NOMO-1 treated with dmso at 0.1 percent for 144 hours (cell line): ENCODE data around the gene POC1A.

Source experiments
- DNase-seq: peaks from one replicate; lab custom pipeline; 2025; ENCODE audit not compliant: unreplicated experiment; lab: John Stamatoyannopoulos, UW

The POC1A gene

DNA sequence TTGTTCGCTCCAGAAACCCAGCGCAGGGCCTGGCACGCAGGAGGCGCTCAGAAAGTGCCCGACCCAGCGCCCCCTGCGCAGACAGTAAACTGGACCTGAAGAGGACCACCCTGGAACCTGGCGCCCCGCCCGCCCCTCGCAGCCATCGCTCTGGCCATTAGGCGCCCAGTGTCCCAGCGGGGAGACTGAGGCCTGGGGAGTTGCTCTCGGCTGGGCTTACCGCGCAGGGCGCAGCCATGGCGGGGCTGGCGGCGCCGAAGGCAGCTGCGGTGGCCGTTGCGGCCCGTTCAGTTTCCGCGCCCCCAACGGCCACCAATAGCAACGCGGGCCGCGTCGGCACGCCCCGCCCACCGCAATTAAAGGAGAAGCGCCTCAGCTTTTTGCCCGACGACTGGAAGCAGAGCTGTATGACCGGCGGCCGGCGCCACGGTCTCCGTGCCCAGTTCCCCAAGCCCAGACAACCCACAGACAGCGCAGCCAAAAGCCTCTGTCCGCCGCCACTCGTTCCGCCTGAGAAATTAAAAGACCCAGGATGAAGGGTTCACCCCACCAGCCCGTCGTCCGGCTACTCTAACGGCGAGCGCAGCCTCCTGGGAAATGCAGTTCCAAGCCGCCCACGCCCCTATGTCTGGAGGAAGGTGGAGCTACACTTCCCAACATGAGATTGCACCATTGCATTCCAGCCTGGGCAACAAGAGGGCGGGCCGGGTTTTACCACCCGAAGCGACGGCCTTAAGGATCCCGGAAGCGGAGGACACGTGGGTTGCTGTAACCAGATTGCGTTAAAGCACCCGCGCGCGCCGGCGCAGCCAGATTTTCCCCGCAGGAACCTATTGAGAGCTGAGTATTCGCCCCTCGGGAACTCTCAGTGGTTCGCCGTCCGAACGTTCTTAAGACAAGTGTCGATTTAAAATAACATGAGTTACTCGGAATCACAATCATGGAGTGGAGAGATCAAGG lies at the start of gene POC1A:
POC1A (minus strand) TSS at position 289 of the 960 bp plus-strand sequence; CDS start at position 238, 51 bp downstream.
- DNase-seq, result peak; percentile 95

DNA sequence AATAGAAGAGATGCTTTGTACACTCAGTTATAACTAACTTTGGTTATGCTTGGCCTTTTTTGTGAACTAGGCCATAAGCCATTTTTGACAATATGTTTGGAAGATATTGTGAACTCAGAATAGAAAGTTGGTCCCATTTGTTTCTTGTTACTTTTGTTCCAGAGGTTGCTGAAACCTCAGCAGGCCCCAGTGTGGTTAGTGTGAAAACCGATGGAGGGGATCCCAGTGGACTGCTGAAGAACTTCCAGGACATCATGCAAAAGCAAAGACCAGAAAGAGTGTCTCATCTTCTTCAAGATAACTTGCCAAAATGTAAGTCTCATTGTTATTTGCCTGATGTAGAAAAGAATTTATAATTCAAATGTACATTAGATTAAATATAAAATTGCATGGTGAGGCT lies 49.5 kb upstream of the POC1A start:
- no peak for DNase-seq

- DNase-seq, result peak; percentile 87
Observed at GRCh38 chr3:52202384-52203077, 48.3 kb upstream of the POC1A start.

- peak; percentile 26 for DNase-seq
Observed at GRCh38 chr3:52200981-52201679, 46.9 kb upstream of the POC1A start.

GRCh38 chr3:52198643-52199608 lies 44.7 kb upstream of the POC1A start:
- no peak for DNase-seq

GRCh38 chr3:52197842-52198625 lies 43.8 kb upstream of the POC1A start, which contains the start of gene ALAS1:
ALAS1 (plus strand) TSS chr3:52198160; CDS start chr3:52199242, 1,082 bp downstream.
- peak; percentile 86 for DNase-seq

DNA sequence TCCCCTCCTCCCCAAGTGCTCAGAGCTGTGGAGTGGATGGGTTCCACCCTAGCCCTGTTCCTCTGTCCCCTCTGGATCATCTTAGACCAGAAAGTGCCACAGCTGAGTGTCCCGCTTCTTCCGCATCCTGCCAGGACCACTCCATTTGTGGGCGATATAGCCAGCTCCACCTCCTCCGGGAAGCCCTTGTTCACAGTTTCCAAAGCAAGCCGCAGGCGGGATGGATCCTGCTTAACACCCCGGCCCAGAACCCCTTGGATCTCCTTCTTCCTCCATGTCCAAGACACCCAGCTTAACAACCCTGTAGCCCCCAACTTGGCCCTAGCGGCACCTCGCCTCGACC lies 43.2 kb upstream of the POC1A start:
- DNase-seq, result no peak

- DNase-seq, result no peak
Observed at GRCh38 chr3:52196977-52197376, 42.8 kb upstream of the POC1A start.

GRCh38 chr3:52195823-52196331 lies 41.7 kb upstream of the POC1A start:
- peak; percentile 24 for DNase-seq

DNA sequence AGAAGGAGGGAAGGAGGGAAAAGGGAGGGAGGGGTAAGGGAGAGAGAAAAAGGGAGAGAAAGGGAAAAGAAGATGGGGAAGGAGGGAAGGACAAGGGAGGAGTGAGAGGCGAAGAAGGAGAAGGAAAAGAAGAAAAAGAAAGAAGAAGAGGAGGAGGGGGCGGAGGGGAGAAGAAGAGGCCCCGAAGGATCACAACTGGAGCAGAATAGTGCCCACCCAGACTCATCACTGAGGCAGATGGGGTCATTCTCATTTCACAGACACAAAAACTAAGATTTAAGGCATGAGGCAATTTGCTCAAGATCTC lies 41.0 kb upstream of the POC1A start:
- no peak for DNase-seq

DNA sequence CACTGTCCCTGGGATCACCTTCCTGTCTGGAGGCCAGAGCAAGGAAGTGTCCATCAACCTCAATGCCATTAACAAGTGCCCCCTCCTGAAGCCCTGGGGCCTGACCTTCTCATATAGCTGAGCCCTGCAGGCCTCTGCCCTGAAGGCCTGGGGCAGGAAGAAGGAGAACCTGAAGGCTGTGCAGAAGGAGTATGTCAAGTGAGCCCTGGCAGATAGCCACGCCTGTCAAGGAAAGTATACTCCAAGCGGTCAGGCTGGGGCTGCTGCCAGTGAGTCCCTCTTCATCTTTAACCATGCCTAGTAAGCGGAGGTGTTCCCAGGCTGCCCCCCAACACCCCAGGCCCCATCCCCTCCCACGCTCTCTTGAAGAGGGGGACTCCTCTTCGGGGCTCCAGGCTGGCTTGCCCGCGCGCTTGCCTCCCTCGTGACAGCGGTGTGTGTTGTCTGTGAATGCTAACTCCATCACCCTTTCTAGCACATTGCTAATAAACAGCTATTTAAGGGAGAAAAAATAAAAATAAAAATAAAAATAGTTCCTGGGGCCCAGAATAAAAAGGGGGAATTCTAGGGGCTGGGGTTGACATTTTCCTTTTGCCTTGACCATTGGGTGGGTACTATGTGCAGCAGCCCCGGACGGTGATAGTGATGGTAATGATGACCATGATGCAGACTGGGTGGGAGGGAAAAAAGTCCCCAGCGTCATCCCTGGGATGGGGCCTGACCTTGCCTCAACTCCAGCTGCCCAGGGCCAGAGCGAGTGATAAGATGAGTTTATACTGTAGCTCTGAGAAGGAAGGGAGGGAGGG lies 40.5 kb upstream of the POC1A start:
- no peak for DNase-seq

DNA sequence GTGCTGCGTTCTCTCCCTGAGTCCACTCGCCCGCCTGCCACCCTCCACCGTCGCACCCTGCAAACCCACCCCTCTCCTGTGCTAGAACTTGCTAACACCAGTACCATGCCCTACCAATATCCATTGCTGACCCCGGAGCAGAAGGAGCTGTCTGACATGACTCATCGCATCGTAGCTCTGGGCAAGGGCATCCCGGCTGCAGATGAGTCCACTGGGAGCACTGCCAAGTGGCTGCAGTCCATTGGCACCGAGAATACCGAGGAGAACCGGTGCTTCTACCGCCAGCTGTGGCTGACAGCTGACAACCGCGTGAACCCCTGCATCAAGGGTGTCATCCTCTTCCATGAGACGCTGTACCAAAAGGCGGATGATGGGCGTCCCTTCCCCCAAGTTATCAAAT lies 38.8 kb upstream of the POC1A start:
- DNase-seq, result no peak

DNA sequence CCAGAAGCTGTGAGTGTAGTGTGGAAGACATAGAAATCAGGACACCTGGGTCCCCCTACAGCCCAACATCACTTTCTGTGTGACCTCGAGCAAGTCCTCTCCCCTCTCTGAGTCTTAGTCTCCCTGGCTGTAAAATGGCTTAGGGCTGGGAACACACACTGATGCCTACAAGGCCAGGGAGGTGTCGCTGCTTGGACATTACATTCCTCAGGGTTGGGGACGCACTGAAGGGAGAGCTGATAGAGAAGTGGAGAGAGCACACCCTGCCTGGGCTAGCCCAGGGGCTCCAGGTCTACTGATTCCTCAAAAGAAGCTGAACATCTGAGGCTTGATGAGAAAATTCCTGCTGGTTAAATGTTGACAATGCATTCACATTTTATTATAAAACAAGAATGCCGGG lies 37.4 kb upstream of the POC1A start:
- DNase-seq, result no peak

GRCh38 chr3:52190294-52191074 lies 36.3 kb upstream of the POC1A start:
- no peak for DNase-seq

GRCh38 chr3:52188556-52188955 lies 34.3 kb upstream of the POC1A start:
- DNase-seq, result no peak

DNA sequence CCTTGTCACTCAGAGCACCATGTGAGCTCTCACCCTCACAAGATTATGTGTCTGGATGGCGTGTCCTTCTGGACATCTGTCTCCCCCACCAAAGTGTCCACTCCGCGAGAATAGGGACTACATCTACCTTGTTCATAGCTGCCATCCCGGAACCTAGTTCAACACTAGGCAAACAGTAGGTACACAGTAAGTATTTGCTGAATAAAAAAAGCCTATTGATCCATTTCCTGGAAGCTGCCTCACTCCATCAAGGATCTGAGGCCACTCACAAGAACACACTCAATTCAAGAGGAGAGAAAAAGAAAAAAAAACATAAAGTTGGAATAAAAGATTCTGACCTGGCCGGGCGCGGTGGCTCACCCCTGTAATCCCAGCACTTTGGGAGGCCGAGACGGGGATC lies 32.5 kb upstream of the POC1A start:
- no peak for DNase-seq

GRCh38 chr3:52185837-52186236 lies 31.6 kb upstream of the POC1A start:
- DNase-seq, result peak; percentile 80

DNA sequence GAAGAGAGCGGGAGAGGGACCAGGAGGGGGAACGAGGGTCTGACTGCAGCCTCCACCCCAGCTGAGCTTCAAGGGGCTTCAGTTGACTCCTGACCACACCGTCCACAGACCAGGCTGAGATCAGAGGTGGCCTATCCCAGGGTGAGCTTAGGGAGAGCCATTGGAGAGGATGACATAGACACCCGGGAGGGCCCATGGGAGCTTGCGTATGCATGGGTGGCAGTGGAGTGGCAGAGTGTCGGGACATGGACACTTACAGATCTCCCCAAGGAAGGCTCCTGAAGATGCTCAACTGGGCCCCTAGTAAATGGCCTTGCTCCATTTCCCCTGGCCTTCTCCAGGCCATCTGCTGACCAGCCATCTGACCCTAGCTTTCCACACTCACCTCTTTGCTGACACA lies 31.1 kb upstream of the POC1A start:
- no peak for DNase-seq
